H1 (cell line): ENCODE data around the gene NIN. TPM values are rescaled to one million over a fixed set of nuclear protein-coding genes. Genes with fewer than 3 reads are reported as not detected.

ENCODE experiments used
- EGR1 ChIP-seq: IDR thresholded peaks from 2 replicates; pipeline ENCODE4 v1.6.1; 2011; ENCODE audit warnings: low read depth, low read length, borderline replicate concordance
- GTF2F1 ChIP-seq: IDR thresholded peaks from 2 replicates; pipeline ENCODE4 v1.6.1; 2012; ENCODE audit warnings: low read depth, low read length, improper control_type of control experiment, borderline replicate concordance
- RFX5 ChIP-seq: IDR thresholded peaks from 2 replicates; pipeline ENCODE4 v1.6.1; 2011; ENCODE audit warnings: low read depth, low read length, improper control_type of control experiment, borderline replicate concordance
- SUZ12 ChIP-seq: fragments of 200-600 bp; sonication (generic); IDR thresholded peaks from 2 replicates; pipeline ENCODE4 v1.6.1; 2012; ENCODE audit warnings: mild to moderate bottlenecking, inconsistent platforms, low read length, moderate library complexity, mixed read lengths
- polyA plus RNA-seq, 7 experiments: library from polyadenylated mRNA; depleted of rRNA in 3 of 7; stranded (reverse) in 5 of 7; unstranded in 2 of 7; fragments of >200 nt in 5 of 7; fragments of 200-250 nt in 2 of 7; gene quantifications; 1 replicate in 5 of 7; 2 replicates in 1 of 7; 4 replicates in 1 of 7; pipeline versions ENCODE4 v1.2.1 to v1.2.3, GENCODE V29; 2011 to 2013; ENCODE audit warnings: missing spikeins in 2 of 7, mixed read lengths in 2 of 7
- total RNA-seq: library from RNA; stranded (reverse); fragmentation: NEBNext Ultra II Directional; extraction: Animal tissue kit (Norgen Biotek cat#: 25700); gene quantifications from 2 replicates; pipeline ENCODE4 v1.2.1, GENCODE V29; 2021

The NIN gene
- total and polyA plus RNA-seq, 2 of the 8 experiments (the other 6 are each of a cell fraction or from before 2014, with no cell fraction given), result 3.2 to 21.3 TPM

- no peak for TF ChIP-seq EGR1
- TF ChIP-seq RFX5, result no peak
- no peak for TF ChIP-seq GTF2F1
- TF ChIP-seq SUZ12, result no peak
These were observed 38.3 kb downstream of the NIN start (continued) for GRCh38 chr14:50792634-50793068.
